Superior temporal gyrus (tissue), 1 donor: ENCODE measurements around the gene KIF6.
A peak's percentile ranks its signal among the peaks of the same experiment; 100 is the strongest.

Experiments
- DNase-seq: peaks from one replicate; pipeline ENCODE4 v3.0.0-alpha.2; 2016; ENCODE audit errors: extremely low spot score

KIF6 gene

DNA sequence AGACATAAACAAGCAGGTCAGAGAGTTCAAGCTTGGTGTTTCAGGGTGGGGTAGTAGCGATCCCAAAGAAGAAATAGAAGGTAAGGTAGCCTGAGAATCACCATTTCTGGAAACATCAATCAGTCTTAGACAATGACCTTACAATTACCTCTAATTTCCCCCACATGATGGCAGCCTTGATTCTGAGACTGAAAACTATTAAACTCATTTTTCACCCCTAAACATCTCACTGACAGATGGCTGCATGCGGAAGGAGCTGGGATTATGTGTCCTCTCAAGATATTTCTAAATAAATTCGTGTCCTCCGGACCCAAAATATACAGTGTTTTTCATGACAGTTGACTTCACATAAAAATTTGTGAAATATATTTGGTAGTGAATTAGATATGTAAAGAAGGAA lies 61.0 kb downstream of the KIF6 start:
- DNase-seq, result peak; percentile 90

DNA sequence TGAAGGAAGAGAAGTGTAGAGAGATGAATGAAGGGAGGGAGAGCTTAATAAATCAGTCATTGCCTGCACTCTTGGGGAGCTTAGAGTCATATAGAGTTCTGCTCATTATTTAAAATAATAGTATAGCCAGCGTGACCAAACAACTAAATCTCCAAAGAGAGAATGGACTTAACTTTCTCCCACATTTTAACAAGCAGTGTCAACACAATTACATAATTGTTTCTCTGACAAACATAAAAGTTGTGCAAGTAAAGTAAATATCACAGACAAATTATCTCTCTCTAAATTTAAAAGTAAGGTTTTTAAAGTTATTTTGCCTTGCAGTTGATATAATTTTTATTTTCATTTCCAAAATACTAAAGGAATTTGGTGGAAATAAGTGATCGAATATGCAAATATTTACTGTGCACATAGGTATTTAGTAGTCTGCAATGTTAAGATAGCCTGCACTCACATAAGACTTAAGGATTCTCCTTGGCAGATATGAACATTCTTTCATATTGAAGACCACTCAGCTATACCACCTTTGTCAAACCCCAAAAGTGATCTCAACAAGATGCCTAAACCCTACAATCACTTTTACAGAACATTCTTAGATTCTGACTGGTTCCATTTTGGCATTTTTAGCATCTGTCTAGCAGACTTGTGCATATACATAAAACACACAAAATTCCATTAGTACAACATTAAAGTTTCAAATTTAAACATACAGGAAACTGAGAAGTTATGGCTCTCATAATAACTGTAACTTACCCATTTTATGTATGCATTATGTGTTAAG lies 67.7 kb downstream of the KIF6 start:
- no peak for DNase-seq

DNA sequence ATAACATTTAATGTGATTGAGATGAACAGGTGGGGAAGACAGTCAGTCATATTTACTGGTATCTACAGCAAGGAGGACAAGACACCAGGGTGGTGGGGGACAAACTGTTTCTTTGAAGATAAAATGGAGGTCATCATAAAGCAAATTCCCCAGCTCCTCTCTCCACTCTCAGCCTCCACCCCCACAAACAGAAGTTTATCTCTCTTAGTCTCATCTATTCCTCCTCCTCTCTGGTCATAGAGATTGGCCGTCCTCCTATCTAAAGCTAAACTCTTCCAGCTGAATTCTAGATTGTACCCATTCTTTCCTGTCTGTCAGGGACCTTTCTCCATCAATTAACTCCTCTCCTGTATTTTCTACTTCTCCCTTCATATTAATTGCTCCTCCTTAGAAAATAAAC lies 71.1 kb downstream of the KIF6 start:
- DNase-seq, result no peak

- peak; percentile 71 for DNase-seq
Observed at GRCh38 chr6:39653612-39654011, 71.6 kb downstream of the KIF6 start.

DNA sequence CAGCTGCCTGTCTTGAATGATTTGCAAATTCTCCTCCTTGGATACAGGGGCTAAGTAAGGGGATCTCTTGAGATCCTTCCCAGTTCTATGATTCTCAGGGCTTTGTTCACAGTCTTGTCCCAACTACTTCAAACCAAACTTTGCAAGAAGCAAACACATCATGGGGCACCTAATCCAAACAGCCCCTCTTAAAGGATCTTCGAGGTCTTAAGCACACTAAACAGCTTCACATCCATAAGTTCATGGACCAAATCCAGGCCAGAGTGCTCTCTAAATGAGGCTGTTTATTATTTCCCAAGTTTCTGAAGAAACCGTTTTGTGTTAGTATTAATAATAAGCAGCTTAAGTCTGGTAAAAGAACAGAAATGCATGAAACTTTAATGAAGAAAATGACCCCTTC lies 75.2 kb downstream of the KIF6 start:
- no peak for DNase-seq

GRCh38 chr6:39646751-39647420 lies 78.3 kb downstream of the KIF6 start:
- no peak for DNase-seq

DNA sequence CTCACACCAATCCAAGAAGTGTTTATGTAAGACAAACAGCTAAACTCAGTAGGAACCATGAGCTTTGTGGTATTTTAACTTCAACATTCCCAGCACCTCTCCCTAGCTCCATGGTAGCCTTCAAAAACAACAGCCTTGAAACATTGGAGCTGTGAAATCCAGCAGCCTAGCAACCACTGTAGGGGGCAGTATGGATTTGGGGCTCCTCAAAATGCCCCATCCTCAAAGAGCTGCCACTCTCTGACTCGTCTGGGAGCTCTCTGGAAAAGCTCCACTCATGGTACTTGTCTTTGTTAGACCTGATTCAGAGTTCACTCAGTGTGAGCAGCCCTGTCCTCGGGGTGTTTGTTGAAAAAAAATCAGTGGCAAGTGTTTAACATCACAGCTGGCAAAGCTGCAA lies 82.9 kb downstream of the KIF6 start:
- no peak for DNase-seq

DNA sequence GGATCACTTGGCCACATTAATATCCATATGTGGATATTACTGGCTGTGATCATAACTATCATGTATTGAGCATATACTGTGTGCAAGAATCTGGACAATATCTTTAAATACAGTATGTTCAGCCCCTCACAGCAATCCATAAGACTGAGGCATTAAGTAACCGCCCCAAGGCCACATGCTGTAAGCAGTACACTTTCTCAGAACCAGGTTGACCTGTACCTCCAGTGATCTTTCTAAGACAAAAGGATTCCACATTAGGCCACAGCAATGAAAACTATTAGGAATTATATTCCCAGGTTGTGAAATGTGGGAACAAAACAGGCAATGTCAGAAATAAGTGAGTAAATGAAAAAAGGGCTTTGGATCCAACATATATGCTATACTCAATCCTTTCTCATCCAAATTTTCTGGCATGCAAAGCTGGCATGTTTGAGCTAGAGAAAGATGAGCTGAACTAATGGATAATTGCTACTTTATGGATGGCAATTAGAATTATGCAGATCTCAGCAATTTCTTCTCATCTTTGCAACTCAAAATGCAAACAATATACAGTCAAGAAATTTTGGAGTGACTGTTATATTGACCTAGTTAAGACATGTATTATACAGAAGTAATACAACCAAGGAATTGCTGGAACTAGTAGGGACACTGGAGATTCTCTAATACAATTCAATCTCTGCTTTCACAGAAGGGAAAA lies 86.9 kb downstream of the KIF6 start:
- no peak for DNase-seq

DNA sequence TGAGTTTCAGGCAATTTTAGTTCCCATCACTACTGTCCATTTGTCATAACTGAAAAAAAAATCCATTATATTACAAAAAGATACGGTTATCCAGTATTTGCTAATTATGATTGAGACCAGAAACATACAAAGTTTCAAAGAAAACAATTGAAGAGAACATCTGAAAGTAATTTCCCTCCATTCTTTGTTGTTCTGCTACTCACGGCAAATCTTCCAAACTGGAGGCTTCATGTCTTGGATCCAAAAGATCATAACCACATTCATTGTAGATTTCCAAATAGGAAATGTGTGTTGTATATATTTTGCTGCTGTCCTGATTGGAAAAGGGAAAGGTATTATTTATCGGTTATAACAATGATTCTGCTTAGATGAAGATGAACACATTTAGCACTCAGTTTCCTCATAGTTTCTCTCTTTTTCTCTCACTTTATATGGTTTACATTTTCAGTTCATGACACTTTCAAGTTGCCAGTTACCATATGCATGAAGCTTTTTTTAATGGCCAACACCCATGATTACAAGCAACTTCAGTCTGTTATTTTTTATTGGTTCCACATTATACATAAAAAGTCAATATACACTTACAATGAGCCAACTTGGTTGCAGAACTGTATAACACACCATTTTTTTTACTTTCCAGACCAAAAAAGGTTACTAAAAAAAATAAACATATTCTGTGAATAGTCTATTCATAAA lies 90.4 kb downstream of the KIF6 start:
- DNase-seq, result no peak

DNA sequence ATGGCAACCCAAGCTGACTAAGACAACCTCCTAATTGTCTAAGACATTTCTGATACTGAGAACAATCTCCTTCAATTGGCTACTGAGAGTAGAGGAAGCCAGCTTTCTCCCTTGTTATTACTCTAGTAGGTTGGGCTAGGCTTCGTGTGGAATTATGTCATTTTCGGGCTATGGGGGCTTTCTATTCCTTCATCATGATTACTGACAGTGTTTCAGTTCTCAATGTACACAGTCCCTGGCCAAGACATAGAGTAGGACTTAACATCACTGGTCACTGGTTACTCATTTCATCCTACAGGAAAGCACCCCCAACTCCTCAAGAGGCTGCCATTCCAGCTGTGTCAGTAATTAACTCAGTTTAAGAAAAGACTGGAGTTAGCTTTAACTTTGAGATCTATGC lies 100.0 kb downstream of the KIF6 start:
- no peak for DNase-seq

DNA sequence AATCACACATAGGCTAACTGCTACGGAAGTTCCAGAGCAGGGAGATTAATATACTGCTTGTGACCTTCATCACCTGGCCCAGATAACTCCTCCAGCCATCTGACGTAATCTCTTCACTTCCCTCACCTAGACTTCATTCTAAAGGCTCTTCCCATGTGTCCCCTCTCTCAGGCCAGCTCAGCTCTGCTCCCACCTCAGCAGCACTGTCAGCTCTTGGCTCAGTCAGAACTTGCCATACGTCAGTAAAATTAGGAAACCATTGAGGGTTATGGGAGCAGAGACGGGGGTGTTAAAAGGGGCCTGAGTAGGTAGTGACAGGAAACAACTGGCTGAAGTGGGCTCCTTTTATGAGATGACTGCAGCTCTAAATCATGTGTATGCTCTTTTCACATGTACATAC lies 101.5 kb downstream of the KIF6 start:
- DNase-seq, result no peak

DNA sequence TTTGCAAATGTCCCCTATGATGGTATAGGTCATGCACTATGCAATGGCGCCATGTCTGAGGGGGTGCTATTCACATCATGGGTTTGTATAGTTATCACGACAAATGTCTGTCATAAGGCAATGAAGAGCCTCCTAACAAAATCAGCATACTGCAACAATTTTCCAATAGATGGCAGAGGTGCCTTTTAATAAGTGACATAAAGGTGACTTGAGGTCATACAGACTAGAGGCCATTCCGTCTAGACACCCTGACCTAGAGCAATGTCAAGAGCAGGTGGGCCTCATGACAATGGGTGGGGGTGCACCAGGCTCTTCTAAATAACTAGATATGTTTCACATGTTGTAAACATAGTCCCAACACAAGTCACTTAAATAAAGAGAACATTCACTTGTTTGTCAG lies 107.7 kb downstream of the KIF6 start:
- DNase-seq, result no peak

GRCh38 chr6:39617026-39617425 lies 108.2 kb downstream of the KIF6 start:
- DNase-seq, result no peak

- DNase-seq, result no peak
Observed at GRCh38 chr6:39615622-39616021, 109.6 kb downstream of the KIF6 start.

DNA sequence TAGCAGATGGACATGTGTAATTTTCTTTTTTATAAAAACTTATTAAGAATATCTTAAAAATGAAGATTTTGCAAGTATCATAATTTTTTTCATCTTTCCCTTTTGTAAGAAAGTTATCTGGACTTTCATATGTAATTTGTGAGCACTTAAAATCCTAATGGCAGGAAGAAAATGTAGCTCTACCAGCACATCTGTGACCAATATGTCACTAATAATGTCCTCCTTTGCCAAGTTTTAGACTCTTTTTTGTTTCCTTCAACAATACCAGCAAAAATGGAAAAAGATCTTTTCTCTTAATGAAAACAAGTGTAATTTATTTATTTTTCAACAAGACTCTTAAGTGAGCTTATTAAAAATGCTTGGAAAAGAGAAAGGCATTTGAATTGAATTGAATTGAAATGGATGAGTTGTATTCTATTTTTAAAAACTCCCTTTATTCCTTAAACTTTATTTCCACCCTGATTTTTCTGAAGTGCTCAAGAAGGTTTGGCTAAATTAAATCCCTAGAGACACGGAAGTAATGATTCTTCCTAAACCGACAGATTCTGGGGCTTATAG lies 110.7 kb downstream of the KIF6 start:
- no peak for DNase-seq

GRCh38 chr6:39610221-39610620 lies 115.0 kb downstream of the KIF6 start:
- peak; percentile 45 for DNase-seq

DNA sequence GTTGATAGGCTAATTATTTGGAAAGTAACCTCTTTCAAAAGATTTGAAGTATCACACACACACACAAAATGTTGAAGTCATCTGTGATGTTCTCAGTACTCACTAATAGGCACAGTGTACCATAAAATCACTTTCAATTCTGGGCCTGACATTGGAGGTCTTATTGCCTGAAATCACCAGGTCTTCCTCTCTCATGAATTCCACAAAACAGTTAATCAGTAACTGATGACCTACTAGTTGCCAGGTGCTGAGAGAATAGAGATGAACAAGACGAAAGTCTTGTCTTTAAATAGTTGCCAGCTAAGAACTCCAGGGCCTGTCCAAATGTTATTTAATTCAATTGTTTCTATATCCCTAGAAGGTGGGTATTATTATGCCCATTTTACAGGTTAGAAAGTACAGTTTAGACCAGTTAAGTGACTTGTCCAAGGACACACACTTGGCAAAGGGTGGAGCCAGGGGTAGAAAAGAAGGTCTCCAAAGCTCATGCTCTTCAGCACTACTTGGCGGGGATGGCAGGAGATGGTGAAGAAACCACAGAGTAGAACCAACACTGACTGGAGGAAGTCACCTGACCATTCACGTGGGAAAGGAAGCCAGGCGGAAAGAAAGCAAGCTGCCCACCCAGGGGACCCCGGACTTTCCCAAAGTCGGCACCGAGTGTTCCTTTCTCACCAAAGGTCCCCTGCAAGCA lies 116.4 kb downstream of the KIF6 start:
- DNase-seq, result no peak

DNA sequence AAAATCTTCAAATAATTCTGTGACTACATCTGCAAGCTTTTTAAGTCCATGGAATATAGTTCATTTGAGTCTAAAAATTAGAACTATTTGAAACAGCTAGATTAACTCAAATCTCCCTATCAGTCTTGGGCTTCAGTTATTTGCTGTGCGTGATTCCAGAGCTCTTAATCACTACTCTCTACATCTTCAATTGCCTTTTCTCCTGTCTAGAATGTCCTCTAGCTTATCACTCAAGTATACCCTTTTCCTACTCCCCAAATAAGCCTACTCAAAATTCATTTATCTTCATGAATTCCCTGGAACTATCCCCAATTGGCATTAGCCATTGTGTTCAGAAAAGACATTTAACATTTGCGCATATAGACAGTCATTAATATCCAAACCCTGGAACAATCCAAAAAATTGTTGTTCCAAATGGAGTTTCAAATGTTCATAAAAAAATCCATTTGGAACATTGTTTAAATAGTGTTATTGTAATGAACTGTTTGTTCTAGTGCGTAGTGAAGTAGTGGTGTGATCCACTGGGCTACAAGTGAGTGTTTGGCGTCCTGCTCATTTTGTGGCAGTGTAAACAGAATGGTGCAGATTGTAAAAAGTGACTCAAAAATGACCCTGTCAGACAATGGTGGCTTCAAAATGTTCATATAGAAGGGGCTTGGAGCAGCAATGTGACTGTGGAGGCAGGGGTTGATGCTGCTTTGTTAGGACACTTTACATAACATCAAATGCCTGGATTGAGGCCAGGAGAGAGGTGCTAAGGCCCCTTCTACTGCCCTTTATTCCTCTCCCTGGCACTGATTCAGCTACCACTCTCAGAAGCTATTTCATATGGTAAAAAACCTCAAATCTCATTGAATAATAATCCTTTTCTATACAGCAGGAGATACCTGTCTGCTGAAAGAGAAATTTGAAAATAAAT lies 122.3 kb downstream of the KIF6 start:
- DNase-seq, result no peak

DNA sequence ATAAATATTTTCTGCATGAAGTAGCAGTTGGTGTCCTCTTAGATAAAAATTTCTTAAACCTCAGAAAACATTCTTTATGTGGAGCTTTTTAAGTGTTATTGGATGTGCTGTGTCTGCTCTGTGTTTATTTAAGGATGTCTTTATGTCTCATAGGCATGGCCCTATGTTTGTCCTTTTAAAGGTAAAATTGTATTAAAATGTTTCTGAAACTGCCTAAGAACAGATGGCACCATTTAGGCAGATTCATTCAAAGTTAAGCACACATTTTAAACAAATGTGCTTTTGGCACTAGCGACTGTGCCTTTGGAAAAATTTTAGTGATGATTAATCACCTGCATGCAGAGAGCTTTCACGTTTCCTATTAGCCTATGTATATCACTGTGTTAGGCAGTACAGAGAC lies 125.2 kb downstream of the KIF6 start:
- peak; percentile 59 for DNase-seq

DNA sequence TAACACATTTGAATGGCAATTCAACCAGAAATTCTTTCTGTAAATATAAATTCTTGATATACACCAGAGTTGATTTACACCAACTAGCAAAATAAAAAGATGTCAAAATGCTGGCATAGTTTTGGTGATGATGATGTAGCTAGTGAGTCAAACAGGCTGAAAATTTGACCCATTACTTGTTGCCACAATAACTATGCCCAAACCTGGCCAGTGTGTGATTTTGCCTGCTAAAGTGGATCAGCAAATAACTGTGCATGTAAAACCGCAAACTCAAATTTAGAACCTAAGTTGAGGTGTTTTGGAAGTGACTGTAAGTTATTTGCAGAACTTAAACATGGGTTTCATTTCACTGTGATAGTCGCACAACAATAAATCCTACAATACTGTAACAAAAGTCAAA lies 125.9 kb downstream of the KIF6 start:
- DNase-seq, result no peak
